SK-N-SH treated with all-trans-retinoic acid at 6 μM for 48 hours (cell line): ENCODE data around the gene PPM1H.

ENCODE experiments used
- ARNTL ChIP-seq: fragments of 450-650 bp; formaldehyde crosslinking; IDR thresholded peaks from 2 replicates; pipeline ENCODE4 v1.5.0; 2020; ENCODE audit warnings: low read depth, mild to moderate bottlenecking, moderate library complexity, borderline replicate concordance
- CSDC2 ChIP-seq: fragments of 250-450 bp; sonication (Bioruptor Pico); IDR thresholded peaks from 2 replicates; pipeline ENCODE4 v1.5.0; 2020; ENCODE audit warnings: mild to moderate bottlenecking, moderate library complexity
- PATZ1 ChIP-seq: fragments of 250-450 bp; sonication (Bioruptor Pico); IDR thresholded peaks from 2 replicates; pipeline ENCODE4 v1.8.0; 2020; ENCODE audit warnings: mild to moderate bottlenecking, moderate library complexity, borderline replicate concordance
- RARB ChIP-seq: fragments of 250-450 bp; sonication (Bioruptor Pico); IDR thresholded peaks from 2 replicates; pipeline ENCODE4 v1.8.0; 2021; ENCODE audit warnings: mild to moderate bottlenecking, moderate library complexity
- TOX ChIP-seq: fragments of 250-450 bp; sonication (Bioruptor Pico); IDR thresholded peaks from 2 replicates; pipeline ENCODE4 v1.8.0; 2021; ENCODE audit warnings: mild to moderate bottlenecking, moderate library complexity, borderline replicate concordance
- ZFP3 ChIP-seq: fragments of 250-450 bp; sonication (Bioruptor Pico); IDR thresholded peaks from 2 replicates; pipeline ENCODE4 v1.5.0; 2020; ENCODE audit warnings: mild to moderate bottlenecking, moderate library complexity
- ZFP30 ChIP-seq: fragments of 450-650 bp; formaldehyde crosslinking; IDR thresholded peaks from 2 replicates; pipeline ENCODE4 v1.5.0; 2022; ENCODE audit warnings: mild to moderate bottlenecking, moderate library complexity
- TF ChIP-seq, protein P1 (sequence below): fragments of 250-450 bp; sonication (Bioruptor Pico); IDR thresholded peaks from 2 replicates; pipeline ENCODE4 v1.5.1; 2020; ENCODE audit warnings: low read depth, mild to moderate bottlenecking, moderate library complexity
- TF ChIP-seq, protein P2 (sequence below): fragments of 250-450 bp; sonication (Bioruptor Pico); IDR thresholded peaks from 2 replicates; pipeline ENCODE4 v1.8.0; 2021; ENCODE audit warnings: low read depth, mild to moderate bottlenecking, moderate library complexity, borderline replicate concordance

DNA sequence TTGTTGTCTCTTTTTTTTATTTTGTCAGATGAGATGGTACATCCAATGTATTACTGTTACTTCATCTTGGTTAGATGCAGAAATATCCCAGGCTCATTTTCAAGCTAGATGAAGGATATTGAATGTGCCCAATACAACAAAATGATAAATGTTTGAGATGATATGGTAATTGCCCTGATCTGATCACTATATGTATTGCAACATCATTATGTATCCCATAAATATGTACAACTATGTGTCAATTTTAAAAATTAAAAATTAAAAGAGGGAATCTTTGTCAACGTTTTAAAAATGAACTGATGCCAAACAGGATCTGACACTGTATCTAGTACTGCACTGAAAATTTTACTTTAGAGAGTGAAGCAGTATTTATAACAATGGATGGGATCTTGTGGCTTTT, 78.5 kb downstream of the PPM1H start:
- TF ChIP-seq ZFP3 (CRISPR knock-in tag) (no peak), RARB (CRISPR knock-in tag) (no peak), ARNTL (CRISPR knock-in tag) (no peak), ZFP30 (no peak), CSDC2 (CRISPR knock-in tag) (no peak), PATZ1 (CRISPR knock-in tag) (no peak), TOX (CRISPR knock-in tag) (no peak)
- TF ChIP-seq, protein P1, sequence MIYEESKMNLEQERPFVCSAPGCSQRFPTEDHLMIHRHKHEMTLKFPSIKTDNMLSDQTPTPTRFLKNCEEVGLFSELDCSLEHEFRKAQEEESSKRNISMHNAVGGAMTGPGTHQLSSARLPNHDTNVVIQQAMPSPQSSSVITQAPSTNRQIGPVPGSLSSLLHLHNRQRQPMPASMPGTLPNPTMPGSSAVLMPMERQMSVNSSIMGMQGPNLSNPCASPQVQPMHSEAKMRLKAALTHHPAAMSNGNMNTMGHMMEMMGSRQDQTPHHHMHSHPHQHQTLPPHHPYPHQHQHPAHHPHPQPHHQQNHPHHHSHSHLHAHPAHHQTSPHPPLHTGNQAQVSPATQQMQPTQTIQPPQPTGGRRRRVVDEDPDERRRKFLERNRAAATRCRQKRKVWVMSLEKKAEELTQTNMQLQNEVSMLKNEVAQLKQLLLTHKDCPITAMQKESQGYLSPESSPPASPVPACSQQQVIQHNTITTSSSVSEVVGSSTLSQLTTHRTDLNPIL (CRISPR knock-in tag) = no peak
- TF ChIP-seq, protein P2, sequence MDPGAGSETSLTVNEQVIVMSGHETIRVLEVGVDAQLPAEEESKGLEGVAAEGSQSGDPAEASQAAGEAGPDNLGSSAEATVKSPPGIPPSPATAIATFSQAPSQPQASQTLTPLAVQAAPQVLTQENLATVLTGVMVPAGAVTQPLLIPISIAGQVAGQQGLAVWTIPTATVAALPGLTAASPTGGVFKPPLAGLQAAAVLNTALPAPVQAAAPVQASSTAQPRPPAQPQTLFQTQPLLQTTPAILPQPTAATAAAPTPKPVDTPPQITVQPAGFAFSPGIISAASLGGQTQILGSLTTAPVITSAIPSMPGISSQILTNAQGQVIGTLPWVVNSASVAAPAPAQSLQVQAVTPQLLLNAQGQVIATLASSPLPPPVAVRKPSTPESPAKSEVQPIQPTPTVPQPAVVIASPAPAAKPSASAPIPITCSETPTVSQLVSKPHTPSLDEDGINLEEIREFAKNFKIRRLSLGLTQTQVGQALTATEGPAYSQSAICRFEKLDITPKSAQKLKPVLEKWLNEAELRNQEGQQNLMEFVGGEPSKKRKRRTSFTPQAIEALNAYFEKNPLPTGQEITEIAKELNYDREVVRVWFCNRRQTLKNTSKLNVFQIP (CRISPR knock-in tag) = no peak
